SK-N-MC (cell line): ENCODE measurements around the gene SCAPER.

Source experiments
- EZH2 ChIP-seq: fragments of 200-600 bp; sonication (generic); IDR thresholded peaks from one replicate; pipeline ENCODE4 v1.6.1; 2017; ENCODE audit warnings: antibody characterized with exemption
- POLR2AphosphoS5 ChIP-seq: IDR thresholded peaks from 2 replicates; pipeline ENCODE4 v1.6.1; 2012; ENCODE audit warnings: mild to moderate bottlenecking, low read depth, low read length, borderline replicate concordance

- TF ChIP-seq POLR2AphosphoS5 (no peak), EZH2 (no peak)
These were observed 81.8 kb downstream of the SCAPER start for GRCh38 chr15:76823303-76823702.
